AG09319 (cell line): ENCODE data around the gene ENOX1.
"Not testable (repeated sequence)": the region's sequence is repeated elsewhere in the genome, so short reads cannot be mapped to it uniquely, and the experiment has no call there.

ENCODE experiments used
- DNase-seq: peaks from one replicate; pipeline ENCODE4 v3.0.0-alpha.2; 2010; ENCODE audit warnings: low read depth; ENCODE audit errors: extremely low read depth
- TF ChIP-seq, protein P1 (sequence below): IDR thresholded peaks from 2 replicates; pipeline ENCODE4 v1.5.1; 2011; ENCODE audit warnings: low read depth, mild to moderate bottlenecking, inconsistent platforms, low read length, moderate library complexity

ENOX1 gene

GRCh38 chr13:43431841-43432240 is 354.9 kb downstream of the ENOX1 start:
- TF ChIP-seq, protein P1, sequence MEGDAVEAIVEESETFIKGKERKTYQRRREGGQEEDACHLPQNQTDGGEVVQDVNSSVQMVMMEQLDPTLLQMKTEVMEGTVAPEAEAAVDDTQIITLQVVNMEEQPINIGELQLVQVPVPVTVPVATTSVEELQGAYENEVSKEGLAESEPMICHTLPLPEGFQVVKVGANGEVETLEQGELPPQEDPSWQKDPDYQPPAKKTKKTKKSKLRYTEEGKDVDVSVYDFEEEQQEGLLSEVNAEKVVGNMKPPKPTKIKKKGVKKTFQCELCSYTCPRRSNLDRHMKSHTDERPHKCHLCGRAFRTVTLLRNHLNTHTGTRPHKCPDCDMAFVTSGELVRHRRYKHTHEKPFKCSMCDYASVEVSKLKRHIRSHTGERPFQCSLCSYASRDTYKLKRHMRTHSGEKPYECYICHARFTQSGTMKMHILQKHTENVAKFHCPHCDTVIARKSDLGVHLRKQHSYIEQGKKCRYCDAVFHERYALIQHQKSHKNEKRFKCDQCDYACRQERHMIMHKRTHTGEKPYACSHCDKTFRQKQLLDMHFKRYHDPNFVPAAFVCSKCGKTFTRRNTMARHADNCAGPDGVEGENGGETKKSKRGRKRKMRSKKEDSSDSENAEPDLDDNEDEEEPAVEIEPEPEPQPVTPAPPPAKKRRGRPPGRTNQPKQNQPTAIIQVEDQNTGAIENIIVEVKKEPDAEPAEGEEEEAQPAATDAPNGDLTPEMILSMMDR = no peak
- DNase-seq = no peak

- DNase-seq = no peak
- TF ChIP-seq, protein P1 = no peak
Observed at GRCh38 chr13:43431290-43431716, 355.5 kb downstream of the ENOX1 start.

GRCh38 chr13:43428545-43429296 is 358.1 kb downstream of the ENOX1 start:
- TF ChIP-seq, protein P1 = no peak
- no peak for DNase-seq

GRCh38 chr13:43426355-43426754 is 360.4 kb downstream of the ENOX1 start:
- no peak for DNase-seq
- TF ChIP-seq, protein P1 = no peak

DNA sequence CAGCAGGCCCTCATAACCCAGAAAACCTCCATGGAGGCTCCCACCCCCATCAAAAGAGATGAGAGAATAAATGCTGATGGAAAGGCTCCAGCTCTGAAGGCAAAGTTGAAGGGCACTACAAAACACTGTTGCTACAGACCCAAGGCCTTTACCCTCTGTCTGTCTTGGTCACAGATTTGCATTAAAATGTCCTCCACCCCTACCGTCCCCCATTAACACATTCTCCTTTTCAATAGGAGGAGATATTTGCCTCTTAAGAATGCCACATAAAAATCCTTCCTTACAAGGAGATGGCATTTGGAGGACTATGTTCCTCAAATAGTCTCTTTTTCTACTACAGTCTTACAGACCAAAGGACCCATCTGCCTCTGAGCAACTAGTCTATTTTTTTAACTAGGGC is 361.5 kb downstream of the ENOX1 start:
- TF ChIP-seq, protein P1 = no peak
- no peak for DNase-seq

GRCh38 chr13:43424412-43424811 is 362.4 kb downstream of the ENOX1 start:
- TF ChIP-seq, protein P1 = no peak
- no peak for DNase-seq

- TF ChIP-seq, protein P1 = no peak
- DNase-seq = no peak
Observed at GRCh38 chr13:43422116-43422515, 364.7 kb downstream of the ENOX1 start.

GRCh38 chr13:43416842-43417241 is 369.9 kb downstream of the ENOX1 start:
- not testable (repeated sequence) for DNase-seq

- not testable (repeated sequence) for DNase-seq
Observed at GRCh38 chr13:43416408-43416807, 370.4 kb downstream of the ENOX1 start.

- not testable (repeated sequence) for DNase-seq
Observed at GRCh38 chr13:43415903-43416391, 370.8 kb downstream of the ENOX1 start.
